HCT116 (cell line): ENCODE data around the gene PREX1. TPM values are rescaled to one million over a fixed set of nuclear protein-coding genes. Genes with fewer than 3 reads are reported as not detected.

Source experiments
- ATAC-seq: fragments of 200-7000 bp; cut with Tn5 transposase; 2 replicates; pipeline ENCODE4 v1.9.1; 2020; ENCODE audit warnings: mild to moderate bottlenecking, moderate library complexity
- BruUV-seq: library from RNA; stranded (reverse); fragments of 400-500 nt; replicated peaks from 2 replicates; lab custom pipeline; 2021; lab: Mats Ljungman, UMichigan
- CTCF ChIA-PET: fragments of 300-600 bp; sonication (Branson Sonifier 250); formaldehyde crosslinking; loops from one replicate; lab custom pipeline; 2021; ENCODE audit warnings: antibody characterized with exemption; lab: Charles Lee
- POLR2A ChIA-PET: fragments of 300-600, 350-600 bp; sonication (Branson Sonifier 250); formaldehyde crosslinking; loops from one replicate; lab custom pipeline; 2021; ENCODE audit warnings: antibody characterized with exemption; lab: Charles Lee
- RAD21 ChIA-PET, 2 experiments: fragments of 300-600 bp; sonication (Branson Sonifier 250); formaldehyde crosslinking; loops; one replicate each; lab custom pipeline; 2023; ENCODE audit warnings: low total read pairs in 2 of 2; ENCODE audit not compliant: uncharacterized antibody in 2 of 2, unreplicated experiment in 2 of 2, low non-redundant PET in 1 of 2; lab: Charles Lee
- DNase-seq: peaks from one replicate; pipeline ENCODE4 v3.0.0-alpha.2; 2010; ENCODE audit warnings: low read depth, low spot score
- H2AFZ ChIP-seq: fragments of 200-600 bp; shearing (Covaris generic), sonication (generic); 2 replicates; pipeline ENCODE4 v1.6.1; 2017; ENCODE audit warnings: low read depth, mixed run types, mixed read lengths, antibody characterized with exemption, low read length; ENCODE audit not compliant: poor library complexity, severe bottlenecking
- H3K27ac ChIP-seq: 2 replicates; pipeline ENCODE4 v1.5.1; 2012; ENCODE audit warnings: low read depth, low read length
- H3K27me3 ChIP-seq: fragments of 200-600 bp; sonication (generic); 2 replicates; pipeline ENCODE4 v1.6.1; 2016; ENCODE audit warnings: mixed run types, low read length, mixed read lengths; ENCODE audit not compliant: insufficient read depth
- H3K36me3 ChIP-seq, 2 experiments: fragments of 200-500 bp in 1 of 2; fragments of 200-600 bp in 1 of 2; sonication (Bioruptor generic) in 1 of 2; sonication (generic) in 1 of 2; 2 replicates each; pipeline versions ENCODE4 v1.5.1 to v1.6.1; 2014 to 2016; ENCODE audit warnings: low read length in 2 of 2, inconsistent platforms in 1 of 2, mixed read lengths in 1 of 2, mixed run types in 1 of 2; ENCODE audit not compliant: insufficient read depth in 2 of 2, control insufficient read depth in 1 of 2
- H3K4me1 ChIP-seq, 2 experiments: fragments of 200-600 bp in 1 of 2; sonication (generic) in 1 of 2; 2 replicates each; pipeline versions ENCODE4 v1.5.1 to v1.6.1; 2012 to 2017; ENCODE audit warnings: low read length in 2 of 2, inconsistent platforms in 1 of 2, mild to moderate bottlenecking in 1 of 2, mixed read lengths in 1 of 2, mixed run types in 1 of 2, moderate library complexity in 1 of 2; ENCODE audit not compliant: insufficient read depth in 2 of 2, control insufficient read depth in 1 of 2
- H3K4me2 ChIP-seq: fragments of 200-600 bp; sonication (generic); 2 replicates; pipeline ENCODE4 v1.6.1; 2017; ENCODE audit warnings: mixed run types, low read length, mixed read lengths
- H3K4me3 ChIP-seq, 2 experiments: fragments of 200-600 bp in 1 of 2; sonication (generic) in 1 of 2; replicated peaks in 1 of 2; 2 replicates each; pipeline ENCODE4 v1.5.1; 2011 to 2016; ENCODE audit warnings: low read length in 2 of 2, control low read depth in 1 of 2, low read depth in 1 of 2, mild to moderate bottlenecking in 1 of 2, mixed read lengths in 1 of 2, mixed run types in 1 of 2
- H3K79me2 ChIP-seq: fragments of 200-600 bp; sonication (generic); 2 replicates; pipeline ENCODE4 v1.6.1; 2017; ENCODE audit warnings: mild to moderate bottlenecking, mixed run types, low read length, moderate library complexity, mixed read lengths; ENCODE audit not compliant: insufficient read depth
- H3K9ac ChIP-seq: fragments of 200-600 bp; sonication (generic); 2 replicates; pipeline ENCODE4 v1.6.1; 2016; ENCODE audit warnings: low read length, mixed read lengths
- H3K9me2 ChIP-seq: fragments of 200-600 bp; sonication (generic), shearing (Covaris generic); 2 replicates; pipeline ENCODE4 v1.6.1; 2017; ENCODE audit warnings: mixed run types, mild to moderate bottlenecking, moderate library complexity; ENCODE audit not compliant: insufficient read depth
- H3K9me3 ChIP-seq, 2 experiments: fragments of 200-500 bp in 1 of 2; fragments of 200-600 bp in 1 of 2; sonication (Bioruptor generic) in 1 of 2; sonication (generic) in 1 of 2; 2 replicates each; pipeline ENCODE4 v1.6.1; 2014 to 2017; ENCODE audit warnings: low read length in 2 of 2, mixed read lengths in 2 of 2, inconsistent platforms in 1 of 2, low read depth in 1 of 2, mild to moderate bottlenecking in 1 of 2, mixed run types in 1 of 2, moderate library complexity in 1 of 2; ENCODE audit not compliant: control insufficient read depth in 1 of 2, insufficient read depth in 1 of 2
- H4K20me1 ChIP-seq: fragments of 200-600 bp; sonication (generic), shearing (Covaris generic); 2 replicates; pipeline ENCODE4 v1.6.1; 2017; ENCODE audit warnings: mixed run types, mild to moderate bottlenecking, moderate library complexity; ENCODE audit not compliant: insufficient read depth
- EGR1 ChIP-seq: IDR thresholded peaks from 2 replicates; pipeline ENCODE4 v1.6.1; 2012; ENCODE audit warnings: low read depth
- ELF1 ChIP-seq: IDR thresholded peaks from 2 replicates; pipeline ENCODE4 v1.6.1; 2012; ENCODE audit warnings: low read depth, borderline replicate concordance
- EZH2phosphoT487 ChIP-seq: fragments of 200-600 bp; IDR thresholded peaks from 2 replicates; pipeline ENCODE4 v1.6.1; 2018; ENCODE audit warnings: antibody characterized with exemption, borderline replicate concordance
- MAX ChIP-seq: IDR thresholded peaks from 2 replicates; pipeline ENCODE4 v1.6.1; 2012
- POLR2A ChIP-seq: IDR thresholded peaks from 2 replicates; pipeline ENCODE4 v1.7.0; 2011; ENCODE audit warnings: borderline replicate concordance; ENCODE audit not compliant: insufficient read depth, insufficient read length; ENCODE audit errors: extremely low read depth
- REST ChIP-seq: IDR thresholded peaks from 2 replicates; pipeline ENCODE4 v1.6.1; 2012; ENCODE audit warnings: low read depth
- SIN3A ChIP-seq: IDR thresholded peaks from 2 replicates; pipeline ENCODE4 v1.6.1; 2012; ENCODE audit warnings: low read depth
- SP1 ChIP-seq: IDR thresholded peaks from 2 replicates; pipeline ENCODE4 v1.6.1; 2012; ENCODE audit warnings: low read depth
- ZBTB33 ChIP-seq: IDR thresholded peaks from 2 replicates; pipeline ENCODE4 v1.6.1; 2011; ENCODE audit warnings: mild to moderate bottlenecking, low read length, moderate library complexity; ENCODE audit not compliant: insufficient replicate concordance; ENCODE audit errors: extremely low read depth
- ZFX ChIP-seq: fragments of 450-650 bp; IDR thresholded peaks from 2 replicates; pipeline ENCODE4 v1.6.1; 2017
- ZNF274 ChIP-seq: fragments of 200-500 bp; sonication (Bioruptor generic); IDR thresholded peaks from 2 replicates; pipeline ENCODE4 v1.6.1; 2014; ENCODE audit warnings: mild to moderate bottlenecking, low read depth, low read length, inconsistent platforms
- intact Hi-C: fragments of 100-400 bp; cut with micrococcal nuclease; formaldehyde crosslinking; loops from 2 replicates; pipeline ENCODE4 v1.10.0; 2022
- total RNA-seq: library from RNA; stranded (reverse); gene quantifications from one replicate; pipeline ENCODE4 v1.2.1, GENCODE V29; 2021; ENCODE audit not compliant: unreplicated experiment

PREX1 gene
- total RNA-seq, 1 experiment from 2014 or later, result 6.1 TPM

- H3K4me3 ChIP-seq, result no peak overlapping the region
- ChIA-PET CTCF (no interaction called here), RAD21 (no interaction called here), POLR2A (no interaction called here)
- no peaks in the 10 kb centered on the region for H3K36me3 ChIP-seq
- H3K9me2 ChIP-seq, result no peaks in the 10 kb centered on the region
- no peaks in the 10 kb centered on the region for H4K20me1 ChIP-seq
- H3K9ac ChIP-seq, result no peak overlapping the region
- no peak for ATAC-seq
- TF ChIP-seq ZFX (no peak), SIN3A (no peak), ZBTB33 (no peak), SP1 (no peak)
- no peak overlapping the region for H3K27ac ChIP-seq
- no peaks in the 10 kb centered on the region; a peak in 1 of 4 replicates for H3K4me1 ChIP-seq
- no peaks in the 10 kb centered on the region for H3K9me3 ChIP-seq
- DNase-seq, result no peak
- H3K4me2 ChIP-seq, result no peak overlapping the region
- no TSS peak for BruUV-seq
- no peak overlapping the region for H2AFZ ChIP-seq
- H3K79me2 ChIP-seq, result no peaks in the 10 kb centered on the region
- H3K27me3 ChIP-seq, result peaks cover 2% of the 10 kb centered on the region; the same call in 1 of the 2 replicates
- intact Hi-C loops, result no loop called here
Measured at GRCh38 chr20:48600470-48600945, 227.3 kb downstream of the PREX1 start.

- Histone ChIP-seq H3K4me2 (no peak overlapping the region), H3K9me2 (no peaks in the 10 kb centered on the region), H3K4me3 (no peak overlapping the region), H3K27ac (no peak overlapping the region), H3K36me3 (no peaks in the 10 kb centered on the region), H2AFZ (no peak overlapping the region), H3K9me3 (no peaks in the 10 kb centered on the region), H3K27me3 (peaks cover 2% of the 10 kb centered on the region; the same call in 1 of the 2 replicates)
- RAD21 ChIA-PET, result no interaction called here
- no peak for DNase-seq
- no TSS peak for BruUV-seq
- TF ChIP-seq EZH2phosphoT487, result no peak
- TF ChIP-seq ZNF274, result no peak
- TF ChIP-seq SIN3A, result no peak
- no peak for TF ChIP-seq MAX
- TF ChIP-seq ELF1, result no peak
- no peak for TF ChIP-seq REST
- no peak for TF ChIP-seq EGR1
- TF ChIP-seq POLR2A, result no peak
- TF ChIP-seq, all 23 proteins: peak for 0
- no peaks in the 10 kb centered on the region for H4K20me1 ChIP-seq
- no peak for ATAC-seq
- ChIA-PET POLR2A (no interaction called here), CTCF (no interaction called here)
- no peaks in the 10 kb centered on the region for H3K79me2 ChIP-seq
- H3K9ac ChIP-seq, result no peak overlapping the region
- intact Hi-C loops, result no loop called here
- no peaks in the 10 kb centered on the region; a peak in 1 of 4 replicates for H3K4me1 ChIP-seq
Measured at GRCh38 chr20:48599748-48600469, 227.9 kb downstream of the PREX1 start.
